HepG2 (cell line): ENCODE results near the gene COPS7A. TPM values are rescaled to one million over a fixed set of nuclear protein-coding genes. Genes with fewer than 3 reads are reported as not detected.

Experiments
- CBX5 ChIP-seq: sonication (generic); formaldehyde crosslinking; IDR thresholded peaks from 2 replicates; pipeline ENCODE4 v1.4.0; 2020; ENCODE audit warnings: missing genetic modification reagents, borderline replicate concordance
- EED ChIP-seq: sonication (generic); formaldehyde crosslinking; IDR thresholded peaks from 2 replicates; pipeline ENCODE4 v1.5.0; 2020; ENCODE audit warnings: mild to moderate bottlenecking, missing genetic modification reagents
- ESRRA ChIP-seq: sonication (generic); formaldehyde crosslinking; IDR thresholded peaks from 2 replicates; pipeline ENCODE4 v1.5.1; 2020; ENCODE audit warnings: mild to moderate bottlenecking, low read depth, missing genetic modification reagents
- LCORL ChIP-seq, 2 experiments: fragments of 450-650 bp in 1 of 2; sonication (generic) in 1 of 2; formaldehyde crosslinking in 1 of 2; IDR thresholded peaks; 2 replicates each; pipeline versions ENCODE4 v1.5.0 to v1.6.1; 2017 to 2020; ENCODE audit warnings: antibody characterized with exemption in 1 of 2, missing genetic modification reagents in 1 of 2
- MED1 ChIP-seq: sonication (generic); formaldehyde crosslinking; IDR thresholded peaks from 2 replicates; pipeline ENCODE4 v1.4.0; 2020; ENCODE audit warnings: missing genetic modification reagents
- NAIF1 ChIP-seq: sonication (generic); formaldehyde crosslinking; IDR thresholded peaks from 2 replicates; pipeline ENCODE4 v1.5.0; 2020; ENCODE audit warnings: mild to moderate bottlenecking, missing genetic modification reagents, borderline replicate concordance
- NBN ChIP-seq: fragments of 450-650 bp; conservative IDR thresholded peaks from 2 replicates; pipeline ENCODE4 v1.6.1; 2017
- PRDM15 ChIP-seq: sonication (generic); formaldehyde crosslinking; IDR thresholded peaks from 2 replicates; pipeline ENCODE4 v1.4.0; 2020; ENCODE audit warnings: missing genetic modification reagents
- SOX13 ChIP-seq, 3 experiments: fragments of 450-650 bp in 1 of 3; sonication (generic) in 1 of 3; formaldehyde crosslinking in 1 of 3; IDR thresholded peaks in 2 of 3; conservative IDR thresholded peaks in 1 of 3; 2 replicates each; pipeline versions ENCODE4 v1.5.0 to v1.6.1; 2016 to 2020; ENCODE audit warnings: antibody characterized with exemption in 1 of 3, mild to moderate bottlenecking in 1 of 3, missing compliant biosample characterization in 1 of 3, missing genetic modification reagents in 1 of 3, moderate library complexity in 1 of 3
- ZC3H13 ChIP-seq: sonication (generic); formaldehyde crosslinking; IDR thresholded peaks from 2 replicates; pipeline ENCODE4 v1.8.1; 2023; ENCODE audit warnings: mild to moderate bottlenecking, missing genetic modification reagents, moderate library complexity
- ZGPAT ChIP-seq: IDR thresholded peaks from 2 replicates; pipeline ENCODE4 v1.6.1; 2016; ENCODE audit warnings: mild to moderate bottlenecking
- ZHX2 ChIP-seq, 2 experiments: sonication (generic) in 1 of 2; formaldehyde crosslinking in 1 of 2; IDR thresholded peaks; 2 replicates each; pipeline versions ENCODE4 v1.6.1 to v1.9.0; 2014 to 2022; ENCODE audit warnings: antibody characterized with exemption in 1 of 2, borderline replicate concordance in 1 of 2, inconsistent platforms in 1 of 2, low read depth in 1 of 2, missing genetic modification reagents in 1 of 2
- ZNF225 ChIP-seq: sonication (generic); formaldehyde crosslinking; IDR thresholded peaks from 2 replicates; pipeline ENCODE4 v1.4.0; 2020; ENCODE audit warnings: mild to moderate bottlenecking, missing genetic modification reagents
- ZNF431 ChIP-seq: sonication (generic); formaldehyde crosslinking; IDR thresholded peaks from 2 replicates; pipeline ENCODE4 v1.9.0; 2022; ENCODE audit warnings: missing genetic modification reagents, low read depth, mild to moderate bottlenecking, borderline replicate concordance
- ZSCAN25 ChIP-seq: sonication (generic); formaldehyde crosslinking; IDR thresholded peaks from 2 replicates; pipeline ENCODE4 v1.8.0; 2022; ENCODE audit warnings: mild to moderate bottlenecking, missing genetic modification reagents
- polyA plus RNA-seq, 8 experiments: library from polyadenylated mRNA; depleted of rRNA in 3 of 8; stranded (reverse) in 7 of 8; unstranded in 1 of 8; fragments of >200 nt; fragmentation: Illumina TruSeq in 4 of 8; extraction: Trizol in 4 of 8; gene quantifications; 2 replicates each; pipeline versions ENCODE4 v1.2.1 to v1.2.3, GENCODE V29; 2011 to 2016; ENCODE audit warnings: low read depth in 4 of 8, missing spikeins in 1 of 8, mixed read lengths in 1 of 8; ENCODE audit not compliant: insufficient read depth in 1 of 8
- total RNA-seq, 5 experiments: library from RNA; depleted of rRNA; stranded (reverse); fragments of >200 nt; fragmentation: Illumina TruSeq; extraction: Trizol; gene quantifications; 2 replicates each; pipeline ENCODE4 v1.2.3, GENCODE V29; 2016; ENCODE audit warnings: low read depth in 1 of 5

COPS7A gene
- total and polyA plus RNA-seq, 2 of the 13 experiments (the other 11 are each of a cell fraction or from before 2014, with no cell fraction given): 40.0 to 73.6 TPM

GRCh38 chr12:6767353-6768319 is 43.8 kb downstream of the COPS7A start (continued):
- no peak for TF ChIP-seq ZHX2 (IDR thresholded peaks at IDR 0.05; ENCODE audit: low read depth)
- no peak for TF ChIP-seq ZHX2 (CRISPR knock-in tag; IDR thresholded peaks at IDR 0.05; ENCODE audit: borderline replicate concordance)
- TF ChIP-seq ZGPAT: peak; percentile 57; the same call in 1 of the 2 replicates
- no peak for TF ChIP-seq CBX5 (CRISPR knock-in tag)
- no peak for TF ChIP-seq NAIF1 (CRISPR knock-in tag)
- 0 out of 2 replicates have a peak, but pooled peaks have one; percentile 34 for TF ChIP-seq SOX13 (IDR thresholded peaks at IDR 0.05)
- TF ChIP-seq SOX13 (CRISPR knock-in tag; conservative IDR thresholded peaks at IDR 0.05 in 1 of 2, IDR thresholded peaks at IDR 0.05 in 1 of 2): 0 out of 4 replicates have a peak, but pooled peaks of 1 of the 2 experiments have one; percentile 23
- no peak for TF ChIP-seq NBN
- peak; percentile 42; the same call in 1 of the 2 replicates for TF ChIP-seq PRDM15
- TF ChIP-seq EED: 0 out of 2 replicates have a peak, but pooled peaks have one; percentile 49
- TF ChIP-seq ZC3H13: peak; percentile 31; the same call in 1 of the 2 replicates
- peak; percentile 82 for TF ChIP-seq ZSCAN25 (CRISPR knock-in tag)
- peak; percentile 91 for TF ChIP-seq ESRRA (CRISPR knock-in tag)
- TF ChIP-seq ZNF431 (CRISPR knock-in tag): 0 out of 2 replicates have a peak, but pooled peaks have one; percentile 12
- peak; percentile 83 for TF ChIP-seq MED1 (CRISPR knock-in tag)
- TF ChIP-seq ZNF225 (CRISPR knock-in tag): peak; percentile 36; the same call in 1 of the 2 replicates
- no peak for TF ChIP-seq LCORL (IDR thresholded peaks at IDR 0.05)
- peak; percentile 91 for TF ChIP-seq LCORL (CRISPR knock-in tag; IDR thresholded peaks at IDR 0.05)
